Measurements from ENCODE around the gene ADSS1.

ADSS1 gene

GRCh38 chr14:104700225-104700651, 23.8 kb upstream of the ADSS1 start:
- DNase-seq (ENCODE audit: low read depth) = no peak

GRCh38 chr14:104700747-104701217, 23.2 kb upstream of the ADSS1 start:
- no peak for DNase-seq (ENCODE audit: low read depth)

GRCh38 chr14:104701383-104702076, 22.5 kb upstream of the ADSS1 start:
- no peak for DNase-seq (ENCODE audit: low read depth)

- no peak for DNase-seq (ENCODE audit: low read depth)
Observed at GRCh38 chr14:104702106-104702505, 21.9 kb upstream of the ADSS1 start.

GRCh38 chr14:104702673-104703072, 21.4 kb upstream of the ADSS1 start:
- no peak for DNase-seq (ENCODE audit: low read depth)

GRCh38 chr14:104703269-104703668, 20.8 kb upstream of the ADSS1 start:
- no peak for DNase-seq (ENCODE audit: low read depth)

GRCh38 chr14:104704252-104704651, 19.8 kb upstream of the ADSS1 start:
- no peak for DNase-seq (ENCODE audit: low read depth)

GRCh38 chr14:104705340-104706047, 18.5 kb upstream of the ADSS1 start:
- DNase-seq (ENCODE audit: low read depth) = no peak

GRCh38 chr14:104706733-104707607, 17.1 kb upstream of the ADSS1 start:
- DNase-seq (ENCODE audit: low read depth) = no peak

- DNase-seq (ENCODE audit: low read depth) = no peak
Observed at GRCh38 chr14:104707608-104708595, 16.1 kb upstream of the ADSS1 start.

GRCh38 chr14:104708606-104709268, 15.3 kb upstream of the ADSS1 start:
- DNase-seq (ENCODE audit: low read depth) = peak; percentile 52

GRCh38 chr14:104709387-104710039, 14.5 kb upstream of the ADSS1 start:
- no peak for DNase-seq (ENCODE audit: low read depth)

- no peak for DNase-seq (ENCODE audit: low read depth)
Observed at GRCh38 chr14:104710071-104710735, 13.8 kb upstream of the ADSS1 start.

GRCh38 chr14:104712881-104713734, 10.9 kb upstream of the ADSS1 start:
- no peak for DNase-seq (ENCODE audit: low read depth)

GRCh38 chr14:104714066-104714465, 10.0 kb upstream of the ADSS1 start:
- no peak for DNase-seq (ENCODE audit: low read depth)

GRCh38 chr14:104714681-104715080, 9.3 kb upstream of the ADSS1 start:
- DNase-seq (ENCODE audit: low read depth) = no peak

GRCh38 chr14:104715416-104715815, 8.6 kb upstream of the ADSS1 start:
- DNase-seq (ENCODE audit: low read depth) = no peak

GRCh38 chr14:104715871-104716270, 8.2 kb upstream of the ADSS1 start:
- DNase-seq (ENCODE audit: low read depth) = no peak

GRCh38 chr14:104717137-104717536, 6.9 kb upstream of the ADSS1 start:
- DNase-seq (ENCODE audit: low read depth) = no peak

All from T follicular helper cell (primary cell).